PC-9 (cell line): ENCODE measurements around the gene MAPK8IP3. TPM values are rescaled to one million over a fixed set of nuclear protein-coding genes. Genes with fewer than 3 reads are reported as not detected.

ENCODE experiments used
- BruUV-seq: library from RNA; stranded (reverse); fragments of 400-500 nt; replicated peaks from 2 replicates; lab custom pipeline; 2021; lab: Mats Ljungman, UMichigan
- CTCF ChIA-PET: fragments of 300-600 bp; sonication (Branson Sonifier 250); formaldehyde crosslinking; loops from one replicate; lab custom pipeline; 2022; ENCODE audit warnings: antibody characterized with exemption; lab: Charles Lee
- POLR2A ChIA-PET: fragments of 300-600 bp; sonication (Branson Sonifier 250); formaldehyde crosslinking; loops from one replicate; lab custom pipeline; 2022; ENCODE audit warnings: antibody characterized with exemption; ENCODE audit not compliant: unreplicated experiment; lab: Charles Lee
- DNase-seq, 2 experiments: peaks; one replicate each; pipeline versions ENCODE4 v3.0.0 to v3.0.0-alpha.2; 2015 to 2022; ENCODE audit warnings: mixed read lengths in 1 of 2
- H2AFZ ChIP-seq: fragments of 200-600 bp; sonication (generic); 2 replicates; pipeline ENCODE4 v1.8.1; 2017; ENCODE audit warnings: antibody characterized with exemption
- H3F3A ChIP-seq: fragments of 200-600 bp; sonication (generic); 2 replicates; pipeline ENCODE4 v1.8.1; 2017; ENCODE audit warnings: antibody characterized with exemption, mild to moderate bottlenecking, low read depth; ENCODE audit not compliant: insufficient read depth
- H3K27ac ChIP-seq: fragments of 200-600 bp; sonication (generic); 2 replicates; pipeline ENCODE4 v1.6.1; 2016; ENCODE audit warnings: mixed run types
- H3K27me3 ChIP-seq: fragments of 200-600 bp; sonication (generic); 2 replicates; pipeline ENCODE4 v1.6.1; 2016; ENCODE audit warnings: low read depth, mixed run types; ENCODE audit not compliant: insufficient read depth
- H3K36me3 ChIP-seq: fragments of 200-600 bp; sonication (generic); 2 replicates; pipeline ENCODE4 v1.6.1; 2016; ENCODE audit warnings: low read depth, mixed run types
- H3K4me1 ChIP-seq: fragments of 200-600 bp; sonication (generic); replicated peaks from 2 replicates; pipeline ENCODE4 v1.6.1; 2016; ENCODE audit warnings: mixed run types; ENCODE audit not compliant: insufficient read depth
- H3K4me2 ChIP-seq: fragments of 200-600 bp; sonication (generic); 2 replicates; pipeline ENCODE4 v1.6.1; 2017; ENCODE audit warnings: mixed run types
- H3K4me3 ChIP-seq: fragments of 200-600 bp; sonication (generic); 2 replicates; pipeline ENCODE4 v1.6.1; 2016; ENCODE audit warnings: mixed run types
- H3K79me2 ChIP-seq: fragments of 200-600 bp; sonication (generic); 2 replicates; pipeline ENCODE4 v1.6.1; 2017; ENCODE audit warnings: low read depth, mixed run types
- H3K9me2 ChIP-seq: fragments of 200-600 bp; sonication (generic); 2 replicates; pipeline ENCODE4 v1.8.1; 2017; ENCODE audit warnings: mild to moderate bottlenecking; ENCODE audit not compliant: insufficient read depth
- H3K9me3 ChIP-seq: fragments of 200-600 bp; sonication (generic); 2 replicates; pipeline ENCODE4 v1.8.1; 2016; ENCODE audit warnings: low read depth; ENCODE audit not compliant: insufficient read depth
- H4K20me1 ChIP-seq: fragments of 200-600 bp; sonication (generic); 2 replicates; pipeline ENCODE4 v1.8.1; 2017; ENCODE audit not compliant: insufficient read depth
- CTCF ChIP-seq: fragments of 200-600 bp; sonication (generic); conservative IDR thresholded peaks from 2 replicates; pipeline ENCODE4 v1.6.1; 2017; ENCODE audit warnings: mixed run types, antibody characterized with exemption, mild to moderate bottlenecking, moderate library complexity
- EZH2 ChIP-seq: fragments of 200-600 bp; sonication (generic); IDR thresholded peaks from 2 replicates; pipeline ENCODE4 v1.8.0; 2017; ENCODE audit warnings: antibody characterized with exemption, low read depth
- intact Hi-C: fragments of 100-400 bp; cut with micrococcal nuclease; formaldehyde crosslinking; loops from one replicate; pipeline ENCODE4 v1.10.0; 2022; ENCODE audit not compliant: unreplicated experiment
- total RNA-seq: library from RNA; stranded (reverse); gene quantifications from 2 replicates; pipeline ENCODE4 v1.2.3, GENCODE V29; 2021

The MAPK8IP3 gene
- total RNA-seq, 1 experiment from 2014 or later, result 125 TPM

GRCh38 chr16:1778200-1779179 is 72.5 kb downstream of the MAPK8IP3 start:
- H3K4me2 ChIP-seq, result no peak overlapping the region
- no peak overlapping the region for H3K27ac ChIP-seq
- H3K36me3 ChIP-seq, result 0 out of 2 replicates have a peak, but pooled peaks cover 8% of the 10 kb centered on the region
- peaks cover 18% of the 10 kb centered on the region for H3K4me1 ChIP-seq
- H3K79me2 ChIP-seq, result peaks cover 47% of the 10 kb centered on the region
- no TSS peak for BruUV-seq
- TF ChIP-seq EZH2 (no peak), CTCF (no peak)
- no peaks in the 10 kb centered on the region for H3K9me2 ChIP-seq
- no peak for DNase-seq
- no peak overlapping the region for H2AFZ ChIP-seq
- H3K9me3 ChIP-seq, result no peaks in the 10 kb centered on the region
- H3F3A ChIP-seq, result peaks cover 41% of the 10 kb centered on the region
- ChIA-PET POLR2A (interaction anchor here (0.6 kb wide), 1 partner anchor 481 kb away, joined by 5 read pairs; no protein-coding TSS in a partner anchor), CTCF (interaction anchor here (0.5 kb wide), 1 partner anchor 151 kb away, joined by 4 read pairs; no protein-coding TSS in a partner anchor)
- intact Hi-C loops, result no loop called here
- peaks cover 49% of the 10 kb centered on the region for H4K20me1 ChIP-seq
- H3K27me3 ChIP-seq, result no peaks in the 10 kb centered on the region
- H3K4me3 ChIP-seq, result no peak overlapping the region

GRCh38 chr16:1779234-1779701 is 73.3 kb downstream of the MAPK8IP3 start:
- no peak overlapping the region for H3K4me3 ChIP-seq
- no peak overlapping the region for H3K4me2 ChIP-seq
- DNase-seq, result no peak
- H3K27ac ChIP-seq, result no peak overlapping the region
- H3F3A ChIP-seq, result peaks cover 33% of the 10 kb centered on the region
- peaks cover 48% of the 10 kb centered on the region for H3K79me2 ChIP-seq
- H2AFZ ChIP-seq, result no peak overlapping the region
- TF ChIP-seq EZH2, result no peak
- no peak for TF ChIP-seq CTCF
- H4K20me1 ChIP-seq, result peaks cover 48% of the 10 kb centered on the region
- BruUV-seq, result no TSS peak
- H3K27me3 ChIP-seq, result no peaks in the 10 kb centered on the region
- no peaks in the 10 kb centered on the region for H3K9me3 ChIP-seq
- ChIA-PET POLR2A (no interaction called here), CTCF (no interaction called here)
- H3K36me3 ChIP-seq, result 0 out of 2 replicates have a peak, but pooled peaks cover 8% of the 10 kb centered on the region
- intact Hi-C loops, result no loop called here
- no peaks in the 10 kb centered on the region for H3K9me2 ChIP-seq
- peaks cover 24% of the 10 kb centered on the region for H3K4me1 ChIP-seq
